Measurements from ENCODE around the gene EIF6.

DNA sequence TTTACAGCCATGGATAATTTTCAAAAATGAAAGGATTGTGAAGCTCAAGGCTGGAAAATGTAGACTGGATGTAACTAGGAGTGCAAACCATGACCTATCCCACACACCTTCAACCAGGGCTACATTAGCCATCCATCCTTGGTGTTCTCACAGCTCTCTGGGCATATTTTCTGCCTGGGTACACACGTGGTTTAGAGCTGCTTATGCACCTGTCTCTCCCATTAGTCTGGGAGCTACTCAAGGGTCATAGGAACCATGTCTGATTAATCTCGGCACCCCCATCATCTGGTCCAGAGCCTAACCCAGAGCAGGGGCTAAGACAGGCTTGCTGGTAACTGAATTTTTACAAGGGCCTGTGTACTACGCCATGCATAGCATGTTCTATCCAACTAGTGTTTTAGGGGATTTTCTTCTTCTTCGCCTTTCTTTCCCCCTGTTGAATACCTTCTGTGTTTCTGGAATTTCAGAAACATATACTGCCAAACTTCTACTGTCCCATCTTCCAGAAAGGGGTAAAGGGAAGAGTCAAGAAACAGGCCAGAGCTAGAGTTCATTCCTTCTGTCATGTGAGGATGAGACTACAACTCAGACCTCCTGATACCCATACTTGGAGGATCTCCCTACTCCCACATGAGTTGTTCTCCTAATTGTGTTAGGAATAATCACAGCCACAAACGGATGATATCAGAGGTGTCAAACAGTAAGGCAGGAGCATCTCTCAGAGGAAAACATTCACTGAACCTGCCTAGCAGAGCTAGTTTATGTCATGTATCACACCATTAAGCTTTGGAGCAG lies 33.0 kb upstream of the EIF6 start:
- TF ChIP-seq, protein P1, sequence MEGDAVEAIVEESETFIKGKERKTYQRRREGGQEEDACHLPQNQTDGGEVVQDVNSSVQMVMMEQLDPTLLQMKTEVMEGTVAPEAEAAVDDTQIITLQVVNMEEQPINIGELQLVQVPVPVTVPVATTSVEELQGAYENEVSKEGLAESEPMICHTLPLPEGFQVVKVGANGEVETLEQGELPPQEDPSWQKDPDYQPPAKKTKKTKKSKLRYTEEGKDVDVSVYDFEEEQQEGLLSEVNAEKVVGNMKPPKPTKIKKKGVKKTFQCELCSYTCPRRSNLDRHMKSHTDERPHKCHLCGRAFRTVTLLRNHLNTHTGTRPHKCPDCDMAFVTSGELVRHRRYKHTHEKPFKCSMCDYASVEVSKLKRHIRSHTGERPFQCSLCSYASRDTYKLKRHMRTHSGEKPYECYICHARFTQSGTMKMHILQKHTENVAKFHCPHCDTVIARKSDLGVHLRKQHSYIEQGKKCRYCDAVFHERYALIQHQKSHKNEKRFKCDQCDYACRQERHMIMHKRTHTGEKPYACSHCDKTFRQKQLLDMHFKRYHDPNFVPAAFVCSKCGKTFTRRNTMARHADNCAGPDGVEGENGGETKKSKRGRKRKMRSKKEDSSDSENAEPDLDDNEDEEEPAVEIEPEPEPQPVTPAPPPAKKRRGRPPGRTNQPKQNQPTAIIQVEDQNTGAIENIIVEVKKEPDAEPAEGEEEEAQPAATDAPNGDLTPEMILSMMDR (IDR thresholded peaks at IDR 0.05) = no peak
- TF ChIP-seq POLR2AphosphoS5 (IDR thresholded peaks at IDR 0.05) = no peak

Measured in sigmoid colon (tissue), 4 donors.